Measurements from ENCODE around the gene LRP1.

Gene LRP1

DNA sequence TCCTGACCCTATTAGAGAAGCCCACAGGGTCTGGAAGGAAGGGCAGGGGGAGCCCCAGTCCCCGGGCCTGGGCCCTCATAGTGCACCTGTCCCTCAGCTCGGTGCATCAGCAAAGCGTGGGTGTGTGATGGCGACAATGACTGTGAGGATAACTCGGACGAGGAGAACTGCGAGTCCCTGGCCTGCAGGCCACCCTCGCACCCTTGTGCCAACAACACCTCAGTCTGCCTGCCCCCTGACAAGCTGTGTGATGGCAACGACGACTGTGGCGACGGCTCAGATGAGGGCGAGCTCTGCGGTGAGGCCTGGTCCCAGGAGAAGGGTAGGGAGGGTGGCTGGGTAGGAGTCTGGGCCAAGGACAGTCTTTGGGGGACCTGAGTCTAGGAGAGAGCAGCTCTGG lies 45.4 kb downstream of the LRP1 start:
- Histone ChIP-seq H3K36me3 (peaks cover 0 to 100% (median 23%) of the 10 kb centered on the region in 11 experiments; a peak in 16 of 22 replicates), H3K9me3 (replicated peaks in 1 of 11) (no peaks in the 10 kb centered on the region), H3K9ac (no peak overlapping the region; a peak in 1 of 22 replicates), H3K4me3 (no peak overlapping the region), H3K4me1 (peaks cover 0 to 52% (median 23%) of the 10 kb centered on the region in 10 experiments; a peak in 15 of 20 replicates), H3K27ac (0 out of 22 replicates have a peak overlapping the region, but pooled peaks of 1 of the 11 experiments have one; percentile 4), H3K4me2 (peak overlapping the region in 8 of 11 experiments; percentile 17 to 49 (median 37); a peak in 14 of 22 replicates), H3K27me3 (no peaks in the 10 kb centered on the region), H4K20me1 (peaks cover 0 to 88% (median 0%) of the 10 kb centered on the region in 11 experiments; a peak in 6 of 22 replicates)
- TF ChIP-seq Cebpa-rat (IDR thresholded peaks at IDR 0.05) = no peak

DNA sequence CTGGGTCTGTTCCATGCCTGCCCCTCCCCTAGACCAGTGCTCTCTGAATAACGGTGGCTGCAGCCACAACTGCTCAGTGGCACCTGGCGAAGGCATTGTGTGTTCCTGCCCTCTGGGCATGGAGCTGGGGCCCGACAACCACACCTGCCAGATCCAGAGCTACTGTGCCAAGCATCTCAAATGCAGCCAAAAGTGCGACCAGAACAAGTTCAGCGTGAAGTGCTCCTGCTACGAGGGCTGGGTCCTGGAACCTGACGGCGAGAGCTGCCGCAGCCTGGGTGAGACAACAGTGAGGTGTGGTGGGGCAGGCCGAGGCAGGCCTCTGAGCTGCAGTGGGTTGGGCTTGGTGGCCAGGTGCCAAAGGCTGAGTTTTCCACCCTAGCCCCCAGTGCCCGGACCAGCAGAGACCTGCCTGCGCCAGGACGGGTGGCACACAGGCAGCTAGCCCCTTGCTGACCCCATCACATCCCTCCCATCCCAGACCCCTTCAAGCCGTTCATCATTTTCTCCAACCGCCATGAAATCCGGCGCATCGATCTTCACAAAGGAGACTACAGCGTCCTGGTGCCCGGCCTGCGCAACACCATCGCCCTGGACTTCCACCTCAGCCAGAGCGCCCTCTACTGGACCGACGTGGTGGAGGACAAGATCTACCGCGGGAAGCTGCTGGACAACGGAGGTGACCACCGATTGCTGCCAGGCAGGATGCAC lies 47.3 kb downstream of the LRP1 start:
- Histone ChIP-seq H3K4me1 (peaks cover 0 to 38% (median 22%) of the 10 kb centered on the region in 10 experiments; a peak in 15 of 20 replicates), H3K9me3 (replicated peaks in 1 of 11) (no peaks in the 10 kb centered on the region), H3K27me3 (no peaks in the 10 kb centered on the region), H3K36me3 (peaks cover 0 to 100% (median 30%) of the 10 kb centered on the region in 11 experiments; a peak in 16 of 22 replicates), H4K20me1 (peaks cover 0 to 92% (median 0%) of the 10 kb centered on the region in 11 experiments; a peak in 6 of 22 replicates), H3K4me2 (no peak overlapping the region), H3K27ac (no peak overlapping the region), H3K4me3 (no peak overlapping the region), H3K9ac (no peak overlapping the region)
- no peak for TF ChIP-seq Cebpa-rat (IDR thresholded peaks at IDR 0.05)

DNA sequence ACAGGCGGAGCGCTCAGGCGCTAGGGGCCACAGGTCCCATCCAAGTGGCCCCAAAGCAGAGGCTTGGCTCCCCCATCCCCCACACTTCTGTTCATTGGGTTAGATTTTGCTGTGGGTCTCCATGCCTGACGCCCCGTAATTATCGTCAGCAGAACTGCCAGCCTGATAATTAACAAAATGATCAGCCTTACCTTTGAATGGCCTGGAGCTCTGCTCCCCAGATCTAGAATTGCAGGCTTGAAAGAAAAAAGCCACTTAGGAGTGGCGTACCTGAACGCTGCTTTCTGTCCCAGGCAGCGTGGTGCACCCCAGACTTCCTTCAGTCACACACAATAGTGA lies 47.8 kb downstream of the LRP1 start:
- H4K20me1 ChIP-seq = peaks cover 0 to 92% (median 0%) of the 10 kb centered on the region in 11 experiments; a peak in 6 of 22 replicates
- no peaks in the 10 kb centered on the region for H3K9me3 ChIP-seq (replicated peaks in 1 of 11)
- peaks cover 0 to 34% (median 22%) of the 10 kb centered on the region in 10 experiments; a peak in 15 of 20 replicates for H3K4me1 ChIP-seq
- no peak overlapping the region for H3K9ac ChIP-seq
- TF ChIP-seq Cebpa-rat (IDR thresholded peaks at IDR 0.05) = no peak
- no peaks in the 10 kb centered on the region for H3K27me3 ChIP-seq
- H3K4me3 ChIP-seq = no peak overlapping the region
- peaks cover 0 to 100% (median 30%) of the 10 kb centered on the region in 11 experiments; a peak in 16 of 22 replicates for H3K36me3 ChIP-seq
- H3K27ac ChIP-seq = no peak overlapping the region
- H3K4me2 ChIP-seq = no peak overlapping the region

DNA sequence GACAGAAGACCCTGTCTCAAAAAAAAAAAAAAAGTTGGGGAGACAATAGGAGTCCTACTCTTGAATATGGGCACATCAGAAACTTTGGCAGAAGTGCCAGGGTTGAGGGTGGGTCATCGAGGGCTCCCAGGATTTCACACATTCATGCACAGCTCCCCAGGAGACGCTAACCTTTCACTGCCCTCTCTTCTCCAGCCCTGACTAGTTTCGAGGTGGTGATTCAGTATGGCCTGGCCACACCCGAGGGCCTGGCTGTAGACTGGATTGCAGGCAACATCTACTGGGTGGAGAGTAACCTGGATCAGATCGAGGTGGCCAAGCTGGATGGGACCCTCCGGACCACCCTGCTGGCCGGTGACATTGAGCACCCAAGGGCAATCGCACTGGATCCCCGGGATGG lies 48.6 kb downstream of the LRP1 start:
- no peaks in the 10 kb centered on the region for H3K9me3 ChIP-seq (replicated peaks in 1 of 11)
- TF ChIP-seq Cebpa-rat (IDR thresholded peaks at IDR 0.05) = no peak
- no peaks in the 10 kb centered on the region for H3K27me3 ChIP-seq
- H3K4me3 ChIP-seq = no peak overlapping the region
- H3K4me2 ChIP-seq = peak overlapping the region in 3 of 11 experiments; percentile 12 to 15 (median 15); a peak in 3 of 22 replicates
- H3K9ac ChIP-seq = peak overlapping the region in 1 of 11 experiments; percentile 23; a peak in 2 of 22 replicates
- no peak overlapping the region for H3K27ac ChIP-seq
- H3K4me1 ChIP-seq = peaks cover 0 to 34% (median 22%) of the 10 kb centered on the region in 10 experiments; a peak in 15 of 20 replicates
- H4K20me1 ChIP-seq = peaks cover 0 to 96% (median 0%) of the 10 kb centered on the region in 11 experiments; a peak in 7 of 22 replicates
- peaks cover 0 to 100% (median 30%) of the 10 kb centered on the region in 11 experiments; a peak in 16 of 22 replicates for H3K36me3 ChIP-seq

DNA sequence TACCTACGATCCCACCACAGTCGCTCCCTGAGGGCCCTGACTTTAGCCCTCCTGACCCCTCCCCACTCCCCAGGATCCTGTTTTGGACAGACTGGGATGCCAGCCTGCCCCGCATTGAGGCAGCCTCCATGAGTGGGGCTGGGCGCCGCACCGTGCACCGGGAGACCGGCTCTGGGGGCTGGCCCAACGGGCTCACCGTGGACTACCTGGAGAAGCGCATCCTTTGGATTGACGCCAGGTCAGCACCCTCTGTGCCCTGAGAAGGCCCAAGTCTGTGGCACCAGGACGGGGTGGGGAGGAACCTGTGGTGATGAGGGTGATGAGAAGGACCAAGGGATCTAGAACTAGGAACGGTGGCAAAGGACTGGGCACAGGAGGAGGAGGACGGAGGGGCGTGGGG lies 49.1 kb downstream of the LRP1 start:
- Histone ChIP-seq H3K9ac (peak overlapping the region in 1 of 11 experiments; percentile 23; a peak in 1 of 22 replicates), H3K4me2 (peak overlapping the region in 6 of 11 experiments; percentile 12 to 47 (median 23); a peak in 7 of 22 replicates), H4K20me1 (peaks cover 0 to 100% (median 0%) of the 10 kb centered on the region in 11 experiments; a peak in 7 of 22 replicates), H3K27me3 (no peaks in the 10 kb centered on the region), H3K27ac (no peak overlapping the region), H3K4me3 (no peak overlapping the region), H3K36me3 (peaks cover 0 to 100% (median 30%) of the 10 kb centered on the region in 11 experiments; a peak in 16 of 22 replicates), H3K4me1 (peaks cover 0 to 34% (median 22%) of the 10 kb centered on the region in 10 experiments; a peak in 15 of 20 replicates), H3K9me3 (replicated peaks in 1 of 11) (no peaks in the 10 kb centered on the region)
- TF ChIP-seq Cebpa-rat (IDR thresholded peaks at IDR 0.05) = no peak

DNA sequence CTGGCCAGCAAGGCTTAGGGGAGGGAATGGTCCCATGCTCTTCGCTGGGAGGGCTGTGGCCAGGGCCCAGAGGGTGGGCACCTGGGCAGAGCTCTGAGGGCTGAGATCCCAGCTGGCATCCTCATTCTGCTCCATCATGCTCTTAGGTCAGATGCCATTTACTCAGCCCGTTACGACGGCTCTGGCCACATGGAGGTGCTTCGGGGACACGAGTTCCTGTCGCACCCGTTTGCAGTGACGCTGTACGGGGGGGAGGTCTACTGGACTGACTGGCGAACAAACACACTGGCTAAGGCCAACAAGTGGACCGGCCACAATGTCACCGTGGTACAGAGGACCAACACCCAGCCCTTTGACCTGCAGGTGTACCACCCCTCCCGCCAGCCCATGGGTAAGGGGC lies 49.9 kb downstream of the LRP1 start:
- H3K9ac ChIP-seq = peak overlapping the region in 1 of 11 experiments; percentile 15; a peak in 1 of 22 replicates
- H3K9me3 ChIP-seq (replicated peaks in 1 of 11) = no peaks in the 10 kb centered on the region
- H3K36me3 ChIP-seq = peaks cover 0 to 100% (median 30%) of the 10 kb centered on the region in 11 experiments; a peak in 16 of 22 replicates
- no peak for TF ChIP-seq Cebpa-rat (IDR thresholded peaks at IDR 0.05)
- peak overlapping the region in 6 of 11 experiments; percentile 15 to 47 (median 29); a peak in 8 of 22 replicates for H3K4me2 ChIP-seq
- H3K4me3 ChIP-seq = no peak overlapping the region
- no peak overlapping the region for H3K27ac ChIP-seq
- H3K27me3 ChIP-seq = no peaks in the 10 kb centered on the region
- peaks cover 0 to 36% (median 20%) of the 10 kb centered on the region in 10 experiments; a peak in 15 of 20 replicates for H3K4me1 ChIP-seq
- peaks cover 0 to 100% (median 0%) of the 10 kb centered on the region in 11 experiments; a peak in 8 of 22 replicates for H4K20me1 ChIP-seq

DNA sequence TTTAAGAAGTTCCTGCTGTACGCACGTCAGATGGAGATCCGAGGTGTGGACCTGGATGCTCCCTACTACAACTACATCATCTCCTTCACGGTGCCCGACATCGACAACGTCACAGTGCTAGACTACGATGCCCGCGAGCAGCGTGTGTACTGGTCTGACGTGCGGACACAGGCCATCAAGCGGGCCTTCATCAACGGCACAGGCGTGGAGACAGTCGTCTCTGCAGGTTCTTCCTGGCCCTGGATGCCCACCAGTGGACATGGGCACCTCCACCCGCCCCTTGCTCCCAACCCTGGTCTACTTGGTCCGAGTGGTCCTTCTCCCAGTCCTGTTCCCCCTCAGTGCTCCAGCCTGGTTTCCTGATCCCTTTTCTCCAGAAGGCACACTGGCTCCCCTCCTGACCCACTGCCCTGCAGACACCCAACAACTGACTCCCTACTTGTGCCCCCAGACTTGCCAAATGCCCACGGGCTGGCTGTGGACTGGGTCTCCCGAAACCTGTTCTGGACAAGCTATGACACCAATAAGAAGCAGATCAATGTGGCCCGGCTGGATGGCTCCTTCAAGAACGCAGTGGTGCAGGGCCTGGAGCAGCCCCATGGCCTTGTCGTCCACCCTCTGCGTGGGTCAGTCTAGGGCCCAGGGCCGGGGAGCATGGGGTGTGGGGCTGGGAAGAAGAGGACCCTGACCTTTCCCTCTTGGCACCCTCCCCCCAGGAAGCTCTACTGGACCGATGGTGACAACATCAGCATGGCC lies 51.2 kb downstream of the LRP1 start:
- H3K9me3 ChIP-seq (replicated peaks in 1 of 11) = no peaks in the 10 kb centered on the region
- no peak overlapping the region for H3K4me3 ChIP-seq
- H3K36me3 ChIP-seq = peaks cover 0 to 100% (median 39%) of the 10 kb centered on the region in 11 experiments; a peak in 17 of 22 replicates
- peaks cover 0 to 99% (median 0%) of the 10 kb centered on the region in 11 experiments; a peak in 9 of 22 replicates for H4K20me1 ChIP-seq
- no peak overlapping the region for H3K4me2 ChIP-seq
- H3K4me1 ChIP-seq = peaks cover 0 to 24% (median 11%) of the 10 kb centered on the region in 10 experiments; a peak in 13 of 20 replicates
- H3K27me3 ChIP-seq = no peaks in the 10 kb centered on the region
- no peak for TF ChIP-seq Cebpa-rat (IDR thresholded peaks at IDR 0.05)
- no peak overlapping the region for H3K27ac ChIP-seq
- H3K9ac ChIP-seq = no peak overlapping the region

DNA sequence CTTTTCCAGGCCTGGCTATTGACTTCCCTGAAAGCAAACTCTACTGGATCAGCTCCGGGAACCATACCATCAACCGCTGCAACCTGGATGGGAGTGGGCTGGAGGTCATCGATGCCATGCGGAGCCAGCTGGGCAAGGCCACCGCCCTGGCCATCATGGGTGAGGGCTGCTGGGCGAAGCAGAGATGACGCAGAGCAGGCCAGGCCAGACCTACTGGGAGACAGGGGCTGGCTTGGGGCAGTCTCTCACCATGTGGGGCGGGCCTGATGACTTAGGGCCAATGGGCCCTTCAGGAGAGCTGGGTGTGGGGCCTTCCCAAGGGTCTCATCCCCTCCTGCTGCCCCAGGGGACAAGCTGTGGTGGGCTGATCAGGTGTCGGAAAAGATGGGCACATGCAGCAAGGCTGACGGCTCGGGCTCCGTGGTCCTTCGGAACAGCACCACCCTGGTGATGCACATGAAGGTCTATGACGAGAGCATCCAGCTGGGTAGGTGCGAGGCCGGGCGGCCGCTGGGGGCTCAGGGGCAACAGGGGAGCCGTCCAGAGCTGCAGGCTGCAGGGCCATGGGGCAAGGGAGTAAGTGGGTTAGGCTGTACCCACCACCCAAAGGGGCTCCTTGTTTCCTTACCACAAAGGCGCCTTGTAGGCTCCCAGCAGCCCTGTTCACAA lies 52.2 kb downstream of the LRP1 start:
- H3K27ac ChIP-seq = no peak overlapping the region
- H3K27me3 ChIP-seq = no peaks in the 10 kb centered on the region
- no peaks in the 10 kb centered on the region for H3K9me3 ChIP-seq (replicated peaks in 1 of 11)
- peaks cover 0 to 99% (median 0%) of the 10 kb centered on the region in 11 experiments; a peak in 9 of 22 replicates for H4K20me1 ChIP-seq
- H3K4me1 ChIP-seq = peaks cover 0 to 21% (median 11%) of the 10 kb centered on the region in 10 experiments; a peak in 12 of 20 replicates
- H3K36me3 ChIP-seq = peaks cover 0 to 100% (median 43%) of the 10 kb centered on the region in 11 experiments; a peak in 17 of 22 replicates
- no peak overlapping the region for H3K4me3 ChIP-seq
- TF ChIP-seq Cebpa-rat (IDR thresholded peaks at IDR 0.05) = no peak
- H3K9ac ChIP-seq = no peak overlapping the region; a peak in 2 of 22 replicates
- no peak overlapping the region for H3K4me2 ChIP-seq

Measured in BLaER1 treated with 17β-estradiol and CSF1 and Interleukin-3, amounts not matched to agents 10 nM and 100 nM (cell line).